B cell (primary cell): Measurements from ENCODE around the gene SCFD2.

ENCODE experiments used
- EZH2 ChIP-seq: IDR thresholded peaks from 2 replicates; pipeline ENCODE4 v1.6.1; 2012; ENCODE audit warnings: borderline replicate concordance, low read depth, mild to moderate bottlenecking, moderate library complexity, low read length; ENCODE audit not compliant: insufficient read depth, poor library complexity, severe bottlenecking
- TF ChIP-seq, protein P1 (sequence below): fragments of 200-600 bp; IDR thresholded peaks from one replicate; pipeline ENCODE4 v1.8.0; 2022; ENCODE audit warnings: antibody characterized with exemption, mild to moderate bottlenecking

DNA sequence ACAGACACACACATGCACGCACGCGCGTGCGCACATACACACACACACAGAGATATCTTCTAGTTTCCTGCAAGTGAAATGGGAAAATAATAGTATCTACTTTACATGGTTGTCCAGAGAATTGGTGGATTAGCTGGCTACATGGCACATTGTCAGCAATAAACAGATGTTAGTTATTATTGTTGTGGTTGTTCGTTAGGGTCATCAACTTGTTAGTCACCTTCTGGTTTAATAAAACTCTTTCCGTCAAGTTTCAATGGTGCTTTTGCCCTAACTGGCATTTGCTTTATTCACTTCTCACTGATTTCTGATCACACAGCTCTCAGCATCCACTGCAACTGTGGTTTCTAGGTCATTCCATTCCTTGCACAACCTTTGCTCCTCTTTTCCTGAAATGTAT, 529.2 kb downstream of the SCFD2 start:
- TF ChIP-seq, protein P1, sequence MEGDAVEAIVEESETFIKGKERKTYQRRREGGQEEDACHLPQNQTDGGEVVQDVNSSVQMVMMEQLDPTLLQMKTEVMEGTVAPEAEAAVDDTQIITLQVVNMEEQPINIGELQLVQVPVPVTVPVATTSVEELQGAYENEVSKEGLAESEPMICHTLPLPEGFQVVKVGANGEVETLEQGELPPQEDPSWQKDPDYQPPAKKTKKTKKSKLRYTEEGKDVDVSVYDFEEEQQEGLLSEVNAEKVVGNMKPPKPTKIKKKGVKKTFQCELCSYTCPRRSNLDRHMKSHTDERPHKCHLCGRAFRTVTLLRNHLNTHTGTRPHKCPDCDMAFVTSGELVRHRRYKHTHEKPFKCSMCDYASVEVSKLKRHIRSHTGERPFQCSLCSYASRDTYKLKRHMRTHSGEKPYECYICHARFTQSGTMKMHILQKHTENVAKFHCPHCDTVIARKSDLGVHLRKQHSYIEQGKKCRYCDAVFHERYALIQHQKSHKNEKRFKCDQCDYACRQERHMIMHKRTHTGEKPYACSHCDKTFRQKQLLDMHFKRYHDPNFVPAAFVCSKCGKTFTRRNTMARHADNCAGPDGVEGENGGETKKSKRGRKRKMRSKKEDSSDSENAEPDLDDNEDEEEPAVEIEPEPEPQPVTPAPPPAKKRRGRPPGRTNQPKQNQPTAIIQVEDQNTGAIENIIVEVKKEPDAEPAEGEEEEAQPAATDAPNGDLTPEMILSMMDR: no peak
- no peak for TF ChIP-seq EZH2
